HG02642 (cell line): ENCODE measurements around the gene OR6P1.

Experiments used
- ATAC-seq: cut with Tn5 transposase; IDR thresholded peaks from one replicate; pipeline ENCODE4 v1.9.1; 2021; ENCODE audit warnings: mild to moderate bottlenecking; ENCODE audit not compliant: unreplicated experiment, poor library complexity

Gene OR6P1

DNA sequence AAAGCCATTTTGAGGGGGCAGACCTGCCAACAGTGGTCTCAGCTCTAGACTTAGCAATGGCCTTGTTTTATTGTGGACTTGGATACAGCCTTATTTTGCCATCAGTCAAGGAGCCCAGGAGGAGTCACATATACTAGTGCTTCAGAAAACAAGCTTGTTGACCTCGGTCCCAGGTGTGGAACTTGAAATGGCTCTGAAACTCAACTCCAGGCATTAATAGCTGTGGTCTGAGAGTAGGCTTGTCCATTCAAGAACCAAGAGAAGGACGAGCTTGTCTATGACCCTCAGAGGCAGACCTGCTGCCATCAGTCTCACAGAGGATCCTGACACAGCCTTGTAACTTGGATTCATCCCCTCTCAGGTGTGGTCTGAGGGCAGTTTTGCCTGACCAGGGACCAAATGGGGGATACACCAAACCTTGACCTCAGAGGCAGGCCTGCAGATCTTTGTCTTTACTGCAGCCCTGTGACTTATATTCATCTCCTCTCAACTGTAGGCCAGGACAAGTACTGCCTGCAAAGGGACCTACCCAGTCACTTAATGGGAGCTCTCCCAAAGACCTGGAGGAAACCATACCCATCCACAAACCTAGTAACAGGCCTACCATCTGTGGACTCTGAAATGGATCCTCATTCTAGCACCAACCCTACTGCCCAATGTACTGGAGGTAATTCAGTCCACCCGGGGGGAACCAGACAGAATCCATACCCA is 49.3 kb downstream of the OR6P1 start:
- no peak for ATAC-seq

DNA sequence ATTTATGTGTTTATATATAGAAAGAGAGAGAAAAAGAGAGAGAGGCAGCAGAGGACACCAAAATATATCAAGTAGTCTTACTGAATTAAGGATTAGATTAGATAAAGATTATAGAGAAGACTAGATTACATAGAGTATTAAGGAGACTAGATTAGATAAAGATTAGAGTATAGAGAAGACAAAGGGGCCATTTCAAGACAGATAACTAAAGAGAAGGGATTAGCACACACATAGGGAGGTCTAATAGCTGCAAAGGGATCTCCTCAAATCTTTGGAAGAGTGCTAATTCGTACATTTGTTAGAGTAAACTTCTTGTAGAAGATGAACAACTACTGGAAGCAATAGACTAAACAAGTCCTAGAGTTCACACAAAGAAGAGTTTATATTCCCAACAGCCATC is 50.4 kb downstream of the OR6P1 start:
- no peak for ATAC-seq

DNA sequence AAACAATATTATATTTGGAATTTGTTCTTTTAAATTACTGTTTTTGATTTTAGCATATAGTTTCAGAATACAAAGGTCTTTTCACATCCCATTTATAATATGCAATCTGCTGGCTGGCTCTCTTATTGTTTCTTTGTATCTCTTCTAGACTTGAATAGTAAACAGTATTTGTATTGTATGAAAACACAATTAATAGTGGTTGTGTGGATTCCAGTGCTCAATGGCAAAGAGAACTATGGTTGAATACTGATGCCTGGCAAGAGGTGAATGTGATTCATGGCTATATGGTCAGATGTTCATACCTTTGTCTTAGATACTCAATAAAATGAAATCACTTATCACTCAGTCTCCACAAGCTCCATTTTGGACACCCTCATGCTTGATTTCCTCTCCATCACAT is 53.4 kb downstream of the OR6P1 start:
- no peak for ATAC-seq
